Hepatocyte (in vitro differentiated cells): Measurements from ENCODE around the gene ZNF710.

Source experiments
- CTCF ChIP-seq: fragments of 200-600 bp; sonication (generic); IDR thresholded peaks from 2 replicates; pipeline ENCODE4 v1.5.1; 2016; ENCODE audit warnings: antibody characterized with exemption, mild to moderate bottlenecking; ENCODE audit not compliant: poor library complexity
- EZH2 ChIP-seq: fragments of 200-600 bp; sonication (generic); IDR thresholded peaks from 2 replicates; pipeline ENCODE4 v1.6.1; 2016; ENCODE audit warnings: antibody characterized with exemption, mild to moderate bottlenecking, borderline replicate concordance
- EZH2phosphoT487 ChIP-seq: fragments of 200-600 bp; sonication (generic); IDR thresholded peaks from one replicate; pipeline ENCODE4 v1.6.1; 2018; ENCODE audit warnings: antibody characterized with exemption, mild to moderate bottlenecking, low read depth, moderate library complexity; ENCODE audit not compliant: unreplicated experiment, severe bottlenecking

- TF ChIP-seq CTCF (no peak), EZH2 (no peak), EZH2phosphoT487 (no peak)
These were observed 78.7 kb downstream of the ZNF710 start for GRCh38 chr15:90079619-90080457.
